GM21529 (cell line): ENCODE results near the gene TRIM46.
"Not testable (repeated sequence)": the region's sequence is repeated elsewhere in the genome, so short reads cannot be mapped to it uniquely, and the experiment has no call there.

Experiments
- ATAC-seq: cut with Tn5 transposase; IDR thresholded peaks from one replicate; pipeline ENCODE4 v1.9.1; 2021; ENCODE audit not compliant: unreplicated experiment

Gene TRIM46

GRCh38 chr1:155205035-155205434, 31.4 kb downstream of the TRIM46 start:
- no peak for ATAC-seq

- ATAC-seq = no peak
Measured at GRCh38 chr1:155205969-155206593, 32.4 kb downstream of the TRIM46 start.

DNA sequence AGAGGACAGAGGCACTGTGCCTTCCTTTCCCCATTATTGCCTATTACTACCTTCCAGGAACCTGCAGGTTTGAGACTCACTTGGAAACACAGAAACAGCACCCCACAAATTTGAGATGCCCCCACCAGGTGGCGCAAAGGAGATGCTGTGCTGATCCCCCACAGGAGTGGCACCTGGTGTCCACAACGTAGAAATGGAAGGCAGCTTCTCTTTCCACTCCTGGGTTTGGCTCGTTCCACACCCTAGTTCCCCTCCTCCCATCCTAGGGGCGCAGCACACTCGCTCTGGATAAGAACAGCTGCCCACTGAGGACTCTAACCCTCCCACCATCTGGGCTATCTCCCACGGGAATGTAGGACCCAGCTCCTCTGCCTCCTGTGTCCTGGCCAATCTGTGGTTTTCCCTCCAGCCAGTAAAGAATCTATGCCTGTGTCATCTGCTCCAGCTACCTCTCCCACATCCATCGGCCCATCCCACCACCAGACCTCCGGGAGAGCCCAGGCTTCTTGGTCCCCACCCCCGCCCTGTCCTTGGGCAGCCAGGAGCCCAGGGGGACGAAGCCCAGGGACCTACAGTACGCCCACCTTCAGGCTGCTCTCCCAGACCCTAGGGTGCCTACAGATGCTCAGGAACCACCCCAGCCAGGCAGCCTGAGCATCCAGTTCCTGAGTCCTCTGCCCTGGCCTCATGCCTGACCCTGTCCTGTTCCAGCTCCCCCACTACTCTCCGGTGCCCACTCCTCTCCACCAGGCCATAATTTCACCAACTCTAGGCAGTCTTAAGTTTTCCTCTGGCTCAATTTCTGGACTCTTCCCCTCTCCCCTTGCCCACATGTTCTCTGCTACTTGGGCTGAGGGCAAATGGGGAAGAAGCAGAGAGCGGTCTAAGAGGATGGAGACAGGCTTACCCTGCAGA, 33.5 kb downstream of the TRIM46 start:
- ATAC-seq = no peak

GRCh38 chr1:155207806-155208540, 34.3 kb downstream of the TRIM46 start, which contains the start of gene THBS3:
TSS of gene THBS3 (minus strand) at chr1:155207897. CDS start at chr1:155207876, 21 bp downstream.
- ATAC-seq = no peak

DNA sequence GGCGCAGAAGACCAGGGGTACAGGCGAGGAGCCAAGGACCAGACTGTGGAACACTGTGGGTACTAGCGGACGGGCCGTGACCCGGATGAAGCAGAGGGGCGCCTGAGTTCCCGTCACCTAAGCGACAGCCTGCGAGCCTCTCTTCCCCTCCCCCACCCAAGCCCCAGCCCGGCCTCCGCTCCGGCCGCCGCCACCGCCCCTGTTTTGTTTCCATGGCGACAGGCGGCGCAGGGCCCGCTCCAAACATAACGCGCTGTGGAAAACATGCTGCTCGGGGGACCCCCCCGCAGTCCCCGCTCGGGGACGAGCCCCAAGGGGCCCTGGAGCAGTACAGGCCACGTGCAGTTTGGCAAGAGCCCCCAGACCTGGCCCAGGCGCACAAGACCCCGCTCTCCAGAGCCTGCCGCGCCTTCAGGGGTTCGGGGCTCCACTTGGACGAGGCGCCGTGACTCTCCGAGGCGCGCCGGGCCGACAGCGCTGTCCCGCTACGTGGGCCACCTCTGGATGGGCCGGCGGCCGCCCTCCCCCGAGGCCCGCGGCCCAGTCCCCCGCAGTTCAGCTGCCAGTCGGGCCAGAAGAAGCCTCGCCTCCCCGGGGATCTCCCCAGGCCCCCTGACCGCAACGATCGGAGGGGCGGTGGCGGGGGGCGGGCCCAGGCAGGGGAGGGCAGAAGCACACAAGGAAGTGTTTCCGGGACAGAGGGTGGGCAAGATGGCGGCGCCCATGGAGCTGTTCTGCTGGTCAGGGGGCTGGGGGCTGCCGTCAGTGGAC, 35.1 kb downstream of the TRIM46 start, which contains the start of gene MTX1:
Gene MTX1 (plus strand): TSS at position 155 of the 771 bp plus-strand sequence. CDS start 110 bp downstream, at position 265.
- peak; percentile 77 for ATAC-seq

GRCh38 chr1:155209312-155209721, 35.7 kb downstream of the TRIM46 start:
- no peak for ATAC-seq

- ATAC-seq = no peak
Measured at GRCh38 chr1:155210314-155211104, 36.9 kb downstream of the TRIM46 start.

- ATAC-seq = not testable (repeated sequence)
Measured at GRCh38 chr1:155211381-155212050, 37.9 kb downstream of the TRIM46 start.

GRCh38 chr1:155212051-155212440, 38.4 kb downstream of the TRIM46 start:
- ATAC-seq = not testable (repeated sequence)

GRCh38 chr1:155214702-155215101, 41.1 kb downstream of the TRIM46 start:
- ATAC-seq = not testable (repeated sequence)

DNA sequence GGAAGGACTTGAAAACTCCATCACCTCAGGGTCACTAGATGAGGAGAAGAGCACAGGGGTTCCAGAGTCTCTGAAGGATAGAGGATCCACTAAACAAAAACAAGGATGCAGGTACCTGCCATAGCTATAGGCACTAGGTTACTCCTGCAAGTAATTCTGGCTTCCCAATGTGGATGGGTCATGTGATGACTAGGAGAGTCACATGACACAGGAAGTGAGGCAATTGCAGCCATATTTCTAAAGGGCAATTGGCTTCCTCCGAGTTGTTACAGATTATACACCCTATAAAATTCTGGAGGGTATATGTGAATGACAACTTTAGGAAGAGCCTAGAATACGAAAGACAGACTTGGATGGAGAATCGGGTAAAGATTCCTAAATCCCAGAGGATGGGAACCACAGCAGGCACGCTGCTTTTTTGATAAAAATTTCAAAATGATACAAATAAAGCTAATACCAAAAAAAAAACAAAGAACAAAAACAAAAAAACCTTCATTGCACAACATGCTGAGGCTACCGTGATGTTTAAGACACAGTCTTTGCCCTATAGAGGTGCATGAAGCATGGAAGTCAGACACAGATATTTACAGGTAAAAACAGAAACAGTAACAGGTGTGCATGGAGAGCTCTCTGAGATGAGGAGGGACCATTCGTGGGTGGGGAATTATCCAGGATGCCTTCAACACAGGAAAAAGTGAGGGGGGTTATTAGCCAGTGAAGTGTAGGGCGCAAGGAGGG, 45.4 kb downstream of the TRIM46 start:
- no peak for ATAC-seq

GRCh38 chr1:155219592-155220031, 46.0 kb downstream of the TRIM46 start:
- no peak for ATAC-seq

GRCh38 chr1:155220211-155220965, 46.7 kb downstream of the TRIM46 start:
- ATAC-seq = not testable (repeated sequence)

- ATAC-seq = no peak
Measured at GRCh38 chr1:155223047-155223446, 49.4 kb downstream of the TRIM46 start.

- not testable (repeated sequence) for ATAC-seq
Measured at GRCh38 chr1:155225404-155225759, 51.7 kb downstream of the TRIM46 start.

DNA sequence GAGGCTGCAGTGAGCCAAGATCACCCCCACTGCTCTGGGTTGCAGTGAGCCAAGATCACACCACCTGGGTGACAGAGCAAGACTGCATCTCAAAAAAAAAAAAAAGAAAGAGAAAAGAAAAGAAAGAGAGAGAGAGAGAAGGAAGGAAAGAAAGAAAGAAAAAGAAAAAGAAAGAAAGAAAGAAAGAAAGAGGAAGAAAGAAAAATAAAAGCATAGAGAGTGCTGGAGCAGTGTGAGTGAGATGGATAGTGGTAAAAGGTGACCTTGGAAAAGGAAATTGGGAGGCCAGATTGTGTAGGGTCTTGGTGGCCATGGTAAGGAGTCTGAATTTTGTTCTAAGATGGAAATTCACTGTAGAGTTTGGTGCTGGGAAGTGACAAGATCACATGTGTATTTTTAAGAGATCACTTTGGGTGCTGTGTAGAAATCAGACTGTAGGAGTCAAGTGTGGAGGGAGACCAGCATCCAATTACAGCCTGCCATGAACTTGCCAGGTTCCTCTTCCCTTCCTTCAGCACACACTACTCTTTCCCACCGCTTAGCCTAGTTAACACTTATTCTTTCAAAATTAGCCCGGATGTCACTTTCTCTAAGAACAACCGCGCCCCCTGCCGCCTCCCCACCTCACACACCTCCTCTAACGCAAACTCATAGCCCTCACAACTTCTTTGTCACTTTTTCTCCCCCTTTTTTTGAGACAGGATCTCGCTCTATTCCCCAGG, 52.7 kb downstream of the TRIM46 start:
- peak; percentile 38 for ATAC-seq

- ATAC-seq = peak; percentile 27
Measured at GRCh38 chr1:155226910-155227260, 53.2 kb downstream of the TRIM46 start.
